Panc1 (cell line): ENCODE data around the gene BAG1.

Source experiments
- POLR2AphosphoS5 ChIP-seq: IDR thresholded peaks from 2 replicates; pipeline ENCODE4 v1.6.1; 2012; ENCODE audit warnings: mild to moderate bottlenecking, low read depth, low read length, moderate library complexity
- SIN3A ChIP-seq: IDR thresholded peaks from 2 replicates; pipeline ENCODE4 v1.6.1; 2012; ENCODE audit warnings: low read depth, mild to moderate bottlenecking, low read length, moderate library complexity, borderline replicate concordance; ENCODE audit not compliant: insufficient read depth
- TF ChIP-seq, protein P1 (sequence below): fragments of 450-650 bp; IDR thresholded peaks from 2 replicates; pipeline ENCODE4 v1.5.1; 2017; ENCODE audit warnings: mild to moderate bottlenecking
- TF ChIP-seq, protein P2 (sequence below), 2 experiments: IDR thresholded peaks; 2 replicates each; pipeline ENCODE4 v1.6.1; 2011 to 2012; ENCODE audit warnings: low read depth in 2 of 2, control low read depth in 1 of 2, low read length in 1 of 2, mild to moderate bottlenecking in 1 of 2, moderate library complexity in 1 of 2; ENCODE audit not compliant: insufficient read depth in 1 of 2

DNA sequence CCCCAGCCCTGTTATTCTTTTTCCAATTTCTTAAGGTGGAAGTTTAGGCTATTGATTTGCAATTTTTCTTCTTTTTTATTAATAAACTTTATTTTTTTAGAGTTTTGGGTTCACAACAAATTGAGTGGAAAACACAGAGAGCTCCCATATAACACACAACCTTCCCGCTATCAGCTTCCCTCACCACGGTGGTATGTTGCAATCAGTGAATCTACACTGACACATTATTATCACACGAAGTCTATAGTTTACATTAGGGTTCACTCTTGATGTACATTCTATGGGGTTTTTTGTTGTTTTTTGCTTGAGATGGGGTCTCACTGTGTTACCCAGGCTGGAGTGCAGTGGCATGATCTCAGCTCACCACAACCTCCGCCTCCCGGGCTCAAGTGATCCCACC, 21.0 kb upstream of the BAG1 start:
- TF ChIP-seq, protein P1, sequence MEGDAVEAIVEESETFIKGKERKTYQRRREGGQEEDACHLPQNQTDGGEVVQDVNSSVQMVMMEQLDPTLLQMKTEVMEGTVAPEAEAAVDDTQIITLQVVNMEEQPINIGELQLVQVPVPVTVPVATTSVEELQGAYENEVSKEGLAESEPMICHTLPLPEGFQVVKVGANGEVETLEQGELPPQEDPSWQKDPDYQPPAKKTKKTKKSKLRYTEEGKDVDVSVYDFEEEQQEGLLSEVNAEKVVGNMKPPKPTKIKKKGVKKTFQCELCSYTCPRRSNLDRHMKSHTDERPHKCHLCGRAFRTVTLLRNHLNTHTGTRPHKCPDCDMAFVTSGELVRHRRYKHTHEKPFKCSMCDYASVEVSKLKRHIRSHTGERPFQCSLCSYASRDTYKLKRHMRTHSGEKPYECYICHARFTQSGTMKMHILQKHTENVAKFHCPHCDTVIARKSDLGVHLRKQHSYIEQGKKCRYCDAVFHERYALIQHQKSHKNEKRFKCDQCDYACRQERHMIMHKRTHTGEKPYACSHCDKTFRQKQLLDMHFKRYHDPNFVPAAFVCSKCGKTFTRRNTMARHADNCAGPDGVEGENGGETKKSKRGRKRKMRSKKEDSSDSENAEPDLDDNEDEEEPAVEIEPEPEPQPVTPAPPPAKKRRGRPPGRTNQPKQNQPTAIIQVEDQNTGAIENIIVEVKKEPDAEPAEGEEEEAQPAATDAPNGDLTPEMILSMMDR = no peak
- TF ChIP-seq, protein P2, sequence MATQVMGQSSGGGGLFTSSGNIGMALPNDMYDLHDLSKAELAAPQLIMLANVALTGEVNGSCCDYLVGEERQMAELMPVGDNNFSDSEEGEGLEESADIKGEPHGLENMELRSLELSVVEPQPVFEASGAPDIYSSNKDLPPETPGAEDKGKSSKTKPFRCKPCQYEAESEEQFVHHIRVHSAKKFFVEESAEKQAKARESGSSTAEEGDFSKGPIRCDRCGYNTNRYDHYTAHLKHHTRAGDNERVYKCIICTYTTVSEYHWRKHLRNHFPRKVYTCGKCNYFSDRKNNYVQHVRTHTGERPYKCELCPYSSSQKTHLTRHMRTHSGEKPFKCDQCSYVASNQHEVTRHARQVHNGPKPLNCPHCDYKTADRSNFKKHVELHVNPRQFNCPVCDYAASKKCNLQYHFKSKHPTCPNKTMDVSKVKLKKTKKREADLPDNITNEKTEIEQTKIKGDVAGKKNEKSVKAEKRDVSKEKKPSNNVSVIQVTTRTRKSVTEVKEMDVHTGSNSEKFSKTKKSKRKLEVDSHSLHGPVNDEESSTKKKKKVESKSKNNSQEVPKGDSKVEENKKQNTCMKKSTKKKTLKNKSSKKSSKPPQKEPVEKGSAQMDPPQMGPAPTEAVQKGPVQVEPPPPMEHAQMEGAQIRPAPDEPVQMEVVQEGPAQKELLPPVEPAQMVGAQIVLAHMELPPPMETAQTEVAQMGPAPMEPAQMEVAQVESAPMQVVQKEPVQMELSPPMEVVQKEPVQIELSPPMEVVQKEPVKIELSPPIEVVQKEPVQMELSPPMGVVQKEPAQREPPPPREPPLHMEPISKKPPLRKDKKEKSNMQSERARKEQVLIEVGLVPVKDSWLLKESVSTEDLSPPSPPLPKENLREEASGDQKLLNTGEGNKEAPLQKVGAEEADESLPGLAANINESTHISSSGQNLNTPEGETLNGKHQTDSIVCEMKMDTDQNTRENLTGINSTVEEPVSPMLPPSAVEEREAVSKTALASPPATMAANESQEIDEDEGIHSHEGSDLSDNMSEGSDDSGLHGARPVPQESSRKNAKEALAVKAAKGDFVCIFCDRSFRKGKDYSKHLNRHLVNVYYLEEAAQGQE (IDR thresholded peaks at IDR 0.05; ENCODE audit: insufficient read depth in 1 of 2, low read depth in 2 of 2, low read length in 1 of 2) = no peak
- no peak for TF ChIP-seq POLR2AphosphoS5
- no peak for TF ChIP-seq SIN3A
